Measurements from ENCODE around the gene DHRS1. TPM values are rescaled to one million over a fixed set of nuclear protein-coding genes. Genes with fewer than 3 reads are reported as not detected.

The DHRS1 gene
- total and polyA plus RNA-seq, 2 experiments from 2014 or later = 15.0 to 15.4 TPM

DNA sequence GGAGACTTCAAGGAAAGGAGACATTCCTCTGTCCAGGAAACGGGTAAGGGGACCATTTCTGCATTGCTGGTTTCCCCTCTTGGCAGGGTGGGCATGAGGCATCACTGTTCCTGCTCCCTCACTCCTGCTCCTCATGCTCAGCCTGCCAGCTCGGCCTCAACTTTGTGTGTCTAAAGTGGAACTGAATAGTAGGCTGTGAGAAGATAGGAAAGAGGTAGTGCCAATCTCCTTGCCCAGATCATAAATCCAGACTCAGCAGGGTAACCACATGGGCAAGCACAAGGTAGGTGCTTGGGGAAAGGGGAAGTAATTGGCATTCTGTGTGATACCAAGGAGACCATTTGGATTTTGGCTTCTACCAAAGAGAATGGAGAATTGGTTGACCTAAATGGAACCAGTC, 14.3 kb upstream of the DHRS1 start:
- Mint-ChIP-seq H3K36me3 (ENCODE audit: low read depth) (peaks cover 9% of the 10 kb centered on the region), H3K4me3 (no peak overlapping the region), H3K27ac (no peak overlapping the region), H3K27me3 (ENCODE audit: insufficient read depth, low read depth, poor library complexity) (peaks cover 47% of the 10 kb centered on the region), H3K4me1 (peaks cover 10% of the 10 kb centered on the region; the same call in 2 of the 3 replicates), H3K9me3 (no peaks in the 10 kb centered on the region)
- Histone ChIP-seq H2AFZ (no peak overlapping the region), H3K4me3 (no peak overlapping the region), H3F3A (replicated peaks; ENCODE audit: low read depth) (no peaks in the 10 kb centered on the region), H3K27me3 (ENCODE audit: insufficient read depth) (peaks cover 44% of the 10 kb centered on the region), H3K36me3 (ENCODE audit: insufficient read depth) (no peaks in the 10 kb centered on the region), H3K9me2 (ENCODE audit: insufficient read depth) (no peaks in the 10 kb centered on the region), H4K20me1 (replicated peaks; ENCODE audit: insufficient read depth) (no peaks in the 10 kb centered on the region; the same call in 1 of the 2 replicates), H3K79me2 (replicated peaks; ENCODE audit: insufficient read depth) (no peaks in the 10 kb centered on the region), H3K27ac (ENCODE audit: low read depth) (no peak overlapping the region), H3K4me2 (no peak overlapping the region), H3K4me1 (ENCODE audit: insufficient read depth) (peaks cover 4% of the 10 kb centered on the region; the same call in 1 of the 2 replicates)
- no peak for TF ChIP-seq ZNF114 (CRISPR knock-in tag; IDR thresholded peaks at IDR 0.05)
- TF ChIP-seq, protein P1, sequence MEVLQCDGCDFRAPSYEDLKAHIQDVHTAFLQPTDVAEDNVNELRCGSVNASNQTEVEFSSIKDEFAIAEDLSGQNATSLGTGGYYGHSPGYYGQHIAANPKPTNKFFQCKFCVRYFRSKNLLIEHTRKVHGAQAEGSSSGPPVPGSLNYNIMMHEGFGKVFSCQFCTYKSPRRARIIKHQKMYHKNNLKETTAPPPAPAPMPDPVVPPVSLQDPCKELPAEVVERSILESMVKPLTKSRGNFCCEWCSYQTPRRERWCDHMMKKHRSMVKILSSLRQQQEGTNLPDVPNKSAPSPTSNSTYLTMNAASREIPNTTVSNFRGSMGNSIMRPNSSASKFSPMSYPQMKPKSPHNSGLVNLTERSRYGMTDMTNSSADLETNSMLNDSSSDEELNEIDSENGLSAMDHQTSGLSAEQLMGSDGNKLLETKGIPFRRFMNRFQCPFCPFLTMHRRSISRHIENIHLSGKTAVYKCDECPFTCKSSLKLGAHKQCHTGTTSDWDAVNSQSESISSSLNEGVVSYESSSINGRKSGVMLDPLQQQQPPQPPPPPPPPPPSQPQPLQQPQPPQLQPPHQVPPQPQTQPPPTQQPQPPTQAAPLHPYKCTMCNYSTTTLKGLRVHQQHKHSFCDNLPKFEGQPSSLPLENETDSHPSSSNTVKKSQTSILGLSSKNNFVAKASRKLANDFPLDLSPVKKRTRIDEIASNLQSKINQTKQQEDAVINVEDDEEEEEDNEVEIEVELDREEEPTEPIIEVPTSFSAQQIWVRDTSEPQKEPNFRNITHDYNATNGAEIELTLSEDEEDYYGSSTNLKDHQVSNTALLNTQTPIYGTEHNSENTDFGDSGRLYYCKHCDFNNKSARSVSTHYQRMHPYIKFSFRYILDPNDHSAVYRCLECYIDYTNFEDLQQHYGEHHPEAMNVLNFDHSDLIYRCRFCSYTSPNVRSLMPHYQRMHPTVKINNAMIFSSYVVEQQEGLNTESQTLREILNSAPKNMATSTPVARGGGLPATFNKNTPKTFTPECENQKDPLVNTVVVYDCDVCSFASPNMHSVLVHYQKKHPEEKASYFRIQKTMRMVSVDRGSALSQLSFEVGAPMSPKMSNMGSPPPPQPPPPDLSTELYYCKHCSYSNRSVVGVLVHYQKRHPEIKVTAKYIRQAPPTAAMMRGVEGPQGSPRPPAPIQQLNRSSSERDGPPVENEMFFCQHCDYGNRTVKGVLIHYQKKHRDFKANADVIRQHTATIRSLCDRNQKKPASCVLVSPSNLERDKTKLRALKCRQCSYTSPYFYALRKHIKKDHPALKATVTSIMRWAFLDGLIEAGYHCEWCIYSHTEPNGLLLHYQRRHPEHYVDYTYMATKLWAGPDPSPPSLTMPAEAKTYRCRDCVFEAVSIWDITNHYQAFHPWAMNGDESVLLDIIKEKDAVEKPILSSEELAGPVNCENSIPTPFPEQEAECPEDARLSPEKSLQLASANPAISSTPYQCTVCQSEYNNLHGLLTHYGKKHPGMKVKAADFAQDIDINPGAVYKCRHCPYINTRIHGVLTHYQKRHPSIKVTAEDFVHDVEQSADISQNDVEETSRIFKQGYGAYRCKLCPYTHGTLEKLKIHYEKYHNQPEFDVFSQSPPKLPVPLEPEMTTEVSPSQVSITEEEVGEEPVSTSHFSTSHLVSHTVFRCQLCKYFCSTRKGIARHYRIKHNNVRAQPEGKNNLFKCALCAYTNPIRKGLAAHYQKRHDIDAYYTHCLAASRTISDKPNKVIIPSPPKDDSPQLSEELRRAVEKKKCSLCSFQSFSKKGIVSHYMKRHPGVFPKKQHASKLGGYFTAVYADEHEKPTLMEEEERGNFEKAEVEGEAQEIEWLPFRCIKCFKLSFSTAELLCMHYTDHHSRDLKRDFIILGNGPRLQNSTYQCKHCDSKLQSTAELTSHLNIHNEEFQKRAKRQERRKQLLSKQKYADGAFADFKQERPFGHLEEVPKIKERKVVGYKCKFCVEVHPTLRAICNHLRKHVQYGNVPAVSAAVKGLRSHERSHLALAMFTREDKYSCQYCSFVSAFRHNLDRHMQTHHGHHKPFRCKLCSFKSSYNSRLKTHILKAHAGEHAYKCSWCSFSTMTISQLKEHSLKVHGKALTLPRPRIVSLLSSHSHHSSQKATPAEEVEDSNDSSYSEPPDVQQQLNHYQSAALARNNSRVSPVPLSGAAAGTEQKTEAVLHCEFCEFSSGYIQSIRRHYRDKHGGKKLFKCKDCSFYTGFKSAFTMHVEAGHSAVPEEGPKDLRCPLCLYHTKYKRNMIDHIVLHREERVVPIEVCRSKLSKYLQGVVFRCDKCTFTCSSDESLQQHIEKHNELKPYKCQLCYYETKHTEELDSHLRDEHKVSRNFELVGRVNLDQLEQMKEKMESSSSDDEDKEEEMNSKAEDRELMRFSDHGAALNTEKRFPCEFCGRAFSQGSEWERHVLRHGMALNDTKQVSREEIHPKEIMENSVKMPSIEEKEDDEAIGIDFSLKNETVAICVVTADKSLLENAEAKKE (CRISPR knock-in tag; IDR thresholded peaks at IDR 0.05) = no peak
- no peak for TF ChIP-seq JUNB (IDR thresholded peaks at IDR 0.05; ENCODE audit: unreplicated experiment)
- TF ChIP-seq, protein P2, sequence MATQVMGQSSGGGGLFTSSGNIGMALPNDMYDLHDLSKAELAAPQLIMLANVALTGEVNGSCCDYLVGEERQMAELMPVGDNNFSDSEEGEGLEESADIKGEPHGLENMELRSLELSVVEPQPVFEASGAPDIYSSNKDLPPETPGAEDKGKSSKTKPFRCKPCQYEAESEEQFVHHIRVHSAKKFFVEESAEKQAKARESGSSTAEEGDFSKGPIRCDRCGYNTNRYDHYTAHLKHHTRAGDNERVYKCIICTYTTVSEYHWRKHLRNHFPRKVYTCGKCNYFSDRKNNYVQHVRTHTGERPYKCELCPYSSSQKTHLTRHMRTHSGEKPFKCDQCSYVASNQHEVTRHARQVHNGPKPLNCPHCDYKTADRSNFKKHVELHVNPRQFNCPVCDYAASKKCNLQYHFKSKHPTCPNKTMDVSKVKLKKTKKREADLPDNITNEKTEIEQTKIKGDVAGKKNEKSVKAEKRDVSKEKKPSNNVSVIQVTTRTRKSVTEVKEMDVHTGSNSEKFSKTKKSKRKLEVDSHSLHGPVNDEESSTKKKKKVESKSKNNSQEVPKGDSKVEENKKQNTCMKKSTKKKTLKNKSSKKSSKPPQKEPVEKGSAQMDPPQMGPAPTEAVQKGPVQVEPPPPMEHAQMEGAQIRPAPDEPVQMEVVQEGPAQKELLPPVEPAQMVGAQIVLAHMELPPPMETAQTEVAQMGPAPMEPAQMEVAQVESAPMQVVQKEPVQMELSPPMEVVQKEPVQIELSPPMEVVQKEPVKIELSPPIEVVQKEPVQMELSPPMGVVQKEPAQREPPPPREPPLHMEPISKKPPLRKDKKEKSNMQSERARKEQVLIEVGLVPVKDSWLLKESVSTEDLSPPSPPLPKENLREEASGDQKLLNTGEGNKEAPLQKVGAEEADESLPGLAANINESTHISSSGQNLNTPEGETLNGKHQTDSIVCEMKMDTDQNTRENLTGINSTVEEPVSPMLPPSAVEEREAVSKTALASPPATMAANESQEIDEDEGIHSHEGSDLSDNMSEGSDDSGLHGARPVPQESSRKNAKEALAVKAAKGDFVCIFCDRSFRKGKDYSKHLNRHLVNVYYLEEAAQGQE (IDR thresholded peaks at IDR 0.05; ENCODE audit: unreplicated experiment) = no peak
- no peak for TF ChIP-seq STAT1 (IDR thresholded peaks at IDR 0.05; ENCODE audit: unreplicated experiment)
- TF ChIP-seq, protein P3, sequence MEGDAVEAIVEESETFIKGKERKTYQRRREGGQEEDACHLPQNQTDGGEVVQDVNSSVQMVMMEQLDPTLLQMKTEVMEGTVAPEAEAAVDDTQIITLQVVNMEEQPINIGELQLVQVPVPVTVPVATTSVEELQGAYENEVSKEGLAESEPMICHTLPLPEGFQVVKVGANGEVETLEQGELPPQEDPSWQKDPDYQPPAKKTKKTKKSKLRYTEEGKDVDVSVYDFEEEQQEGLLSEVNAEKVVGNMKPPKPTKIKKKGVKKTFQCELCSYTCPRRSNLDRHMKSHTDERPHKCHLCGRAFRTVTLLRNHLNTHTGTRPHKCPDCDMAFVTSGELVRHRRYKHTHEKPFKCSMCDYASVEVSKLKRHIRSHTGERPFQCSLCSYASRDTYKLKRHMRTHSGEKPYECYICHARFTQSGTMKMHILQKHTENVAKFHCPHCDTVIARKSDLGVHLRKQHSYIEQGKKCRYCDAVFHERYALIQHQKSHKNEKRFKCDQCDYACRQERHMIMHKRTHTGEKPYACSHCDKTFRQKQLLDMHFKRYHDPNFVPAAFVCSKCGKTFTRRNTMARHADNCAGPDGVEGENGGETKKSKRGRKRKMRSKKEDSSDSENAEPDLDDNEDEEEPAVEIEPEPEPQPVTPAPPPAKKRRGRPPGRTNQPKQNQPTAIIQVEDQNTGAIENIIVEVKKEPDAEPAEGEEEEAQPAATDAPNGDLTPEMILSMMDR (conservative IDR thresholded peaks at IDR 0.05; ENCODE audit: low read depth in 2 of 2) = no peak
- TF ChIP-seq ETS1 (IDR thresholded peaks at IDR 0.05) = no peak
- TF ChIP-seq EZH2phosphoT487 (IDR thresholded peaks at IDR 0.05; ENCODE audit: unreplicated experiment) = no peak
- TF ChIP-seq POLR2AphosphoS5 (IDR thresholded peaks at IDR 0.05; ENCODE audit: low read depth) = no peak
- DNase-seq (ENCODE audit: low spot score) = no peak
- no peak for ATAC-seq

Data from GM23338 (cell line).